BE2C (cell line): ENCODE measurements around the gene IDNK.

ENCODE experiments used
- DNase-seq: peaks from one replicate; pipeline ENCODE4 v3.0.0-alpha.2; 2020
- H3K27me3 ChIP-seq: fragments of 250-450 bp; sonication (Bioruptor Pico); 2 replicates; pipeline ENCODE4 v1.5.1; 2020; ENCODE audit warnings: mild to moderate bottlenecking
- H3K36me3 ChIP-seq: fragments of 250-450 bp; sonication (Bioruptor Pico); 2 replicates; pipeline ENCODE4 v1.5.1; 2020; ENCODE audit warnings: mild to moderate bottlenecking
- H3K4me1 ChIP-seq: fragments of 250-450 bp; sonication (Bioruptor Pico); 2 replicates; pipeline ENCODE4 v1.5.1; 2020
- H3K4me3 ChIP-seq: 2 replicates; pipeline ENCODE4 v1.5.1; 2011; ENCODE audit warnings: low read depth, low read length
- H3K9me3 ChIP-seq: fragments of 250-450 bp; sonication (Bioruptor Pico); 2 replicates; pipeline ENCODE4 v1.5.1; 2020
- CTCF ChIP-seq: IDR thresholded peaks from 2 replicates; pipeline ENCODE4 v1.5.1; 2012; ENCODE audit warnings: mild to moderate bottlenecking, low read depth, low read length

Gene IDNK

DNA sequence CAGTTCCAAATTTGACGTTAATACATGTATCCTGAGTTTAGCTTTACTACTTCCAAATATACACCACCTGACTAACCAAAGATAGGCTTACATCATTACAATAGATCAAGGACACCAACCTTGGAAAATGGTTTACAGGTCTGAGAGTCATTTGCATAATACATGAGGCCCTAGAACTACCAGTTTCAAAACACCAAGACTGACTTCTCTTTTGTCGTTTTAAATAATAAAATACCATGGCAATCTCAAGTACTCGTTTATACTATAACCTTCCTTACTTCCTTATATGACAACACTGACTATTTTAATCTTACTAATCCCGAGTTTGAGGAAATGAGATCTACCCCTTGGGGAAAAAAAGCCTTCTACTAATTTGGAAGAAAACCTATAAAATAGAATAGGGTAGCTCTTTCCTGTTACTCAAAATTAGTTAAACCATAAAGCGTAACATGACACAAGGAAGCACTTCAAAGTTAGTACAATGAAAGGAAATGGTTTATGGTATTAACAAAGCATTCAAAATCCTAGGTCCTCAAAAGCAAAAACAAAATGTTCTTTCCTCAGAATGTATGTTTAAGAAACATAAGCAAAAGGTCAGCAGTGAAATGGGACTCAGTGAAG is 42.7 kb downstream of the IDNK start:
- H3K9me3 ChIP-seq, result no peaks in the 10 kb centered on the region
- no peak for DNase-seq

GRCh38 chr9:83669067-83669466 is 46.1 kb downstream of the IDNK start:
- TF ChIP-seq CTCF, result no peak
- no peaks in the 10 kb centered on the region for H3K9me3 ChIP-seq
- H3K36me3 ChIP-seq, result peaks cover 52% of the 10 kb centered on the region
- H3K4me3 ChIP-seq, result no peak overlapping the region
- DNase-seq, result no peak
- no peaks in the 10 kb centered on the region for H3K27me3 ChIP-seq
- H3K4me1 ChIP-seq, result no peaks in the 10 kb centered on the region

More for the DNA sequence above, 42.7 kb downstream of the IDNK start:
- H3K36me3 ChIP-seq, result peaks cover 59% of the 10 kb centered on the region
- H3K4me3 ChIP-seq, result no peak overlapping the region
- H3K4me1 ChIP-seq, result no peaks in the 10 kb centered on the region
- no peaks in the 10 kb centered on the region for H3K27me3 ChIP-seq
- no peak for TF ChIP-seq CTCF

GRCh38 chr9:83670381-83670780 is 47.4 kb downstream of the IDNK start:
- H3K4me1 ChIP-seq, result no peaks in the 10 kb centered on the region
- H3K9me3 ChIP-seq, result no peaks in the 10 kb centered on the region
- TF ChIP-seq CTCF, result no peak
- no peak overlapping the region for H3K4me3 ChIP-seq
- peaks cover 49% of the 10 kb centered on the region for H3K36me3 ChIP-seq
- H3K27me3 ChIP-seq, result no peaks in the 10 kb centered on the region
- no peak for DNase-seq

DNA sequence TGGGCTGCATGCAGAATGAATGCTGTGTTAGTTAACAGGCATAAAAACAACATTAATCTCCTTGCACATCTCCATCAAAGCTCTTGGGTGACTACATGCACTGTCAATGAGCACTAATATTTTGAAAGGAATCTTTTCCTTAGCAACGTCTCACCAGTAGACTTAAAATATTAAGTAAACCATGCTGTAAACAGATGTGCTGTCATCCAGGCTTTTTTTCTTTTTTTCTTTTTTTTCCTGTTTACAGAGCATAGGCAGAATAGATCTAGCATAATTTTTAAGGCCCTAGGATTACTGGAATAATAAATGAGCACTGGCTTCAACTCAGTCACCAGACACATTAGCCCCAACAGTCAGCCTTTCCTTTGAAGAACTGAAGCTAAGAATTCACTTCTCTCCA is 48.5 kb downstream of the IDNK start:
- Histone ChIP-seq H3K4me1 (no peaks in the 10 kb centered on the region), H3K9me3 (no peaks in the 10 kb centered on the region), H3K4me3 (no peak overlapping the region), H3K27me3 (no peaks in the 10 kb centered on the region), H3K36me3 (peaks cover 44% of the 10 kb centered on the region)
- no peak for TF ChIP-seq CTCF
- no peak for DNase-seq

DNA sequence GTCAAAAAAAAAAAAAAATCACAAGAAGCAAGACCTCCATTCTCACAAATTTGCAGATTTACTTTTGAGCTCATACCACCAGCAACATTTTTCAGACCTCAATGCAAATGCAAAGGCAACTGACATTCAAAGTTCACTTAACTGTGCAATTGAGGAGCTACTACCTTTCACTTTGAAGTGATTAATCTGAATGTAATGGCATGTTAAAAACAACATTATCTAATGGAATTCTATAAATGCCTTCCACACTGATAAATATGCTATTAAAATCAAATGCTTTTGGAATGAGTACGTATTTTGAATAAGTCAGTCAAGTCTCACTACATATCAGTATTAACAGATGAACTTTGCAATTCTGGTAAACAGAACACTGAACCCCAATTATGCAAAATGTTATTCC is 52.5 kb downstream of the IDNK start:
- Histone ChIP-seq H3K36me3 (peaks cover 63% of the 10 kb centered on the region), H3K4me3 (no peak overlapping the region), H3K9me3 (no peaks in the 10 kb centered on the region), H3K27me3 (no peaks in the 10 kb centered on the region), H3K4me1 (no peaks in the 10 kb centered on the region)
- DNase-seq, result no peak
- TF ChIP-seq CTCF, result no peak

- H3K4me1 ChIP-seq, result no peaks in the 10 kb centered on the region
- no peaks in the 10 kb centered on the region for H3K9me3 ChIP-seq
- H3K36me3 ChIP-seq, result peaks cover 66% of the 10 kb centered on the region
Observed at GRCh38 chr9:83677596-83677995, 54.7 kb downstream of the IDNK start.

More at GRCh38 chr9:83677596-83677995, 54.7 kb downstream of the IDNK start:
- Histone ChIP-seq H3K4me3 (no peak overlapping the region), H3K27me3 (no peaks in the 10 kb centered on the region)
- DNase-seq, result no peak
- TF ChIP-seq CTCF, result no peak
